GM06990 (cell line): ENCODE measurements around the gene ARL8B.
A peak's percentile ranks its signal among the peaks of the same experiment; 100 is the strongest.
"Not testable (repeated sequence)": the region's sequence is repeated elsewhere in the genome, so short reads cannot be mapped to it uniquely, and the experiment has no call there.

Experiments used
- DNase-seq: peaks from one replicate; pipeline ENCODE4 v3.0.0-alpha.2; 2011; ENCODE audit not compliant: insufficient read length; ENCODE audit errors: extremely low read depth
- H3K27me3 ChIP-seq: replicated peaks from 2 replicates; pipeline ENCODE4 v1.6.0; 2011; ENCODE audit warnings: low read length; ENCODE audit not compliant: control insufficient read depth, insufficient read depth
- H3K36me3 ChIP-seq: 2 replicates; pipeline ENCODE4 v1.5.1; 2011; ENCODE audit warnings: low read length; ENCODE audit not compliant: control insufficient read depth, insufficient read depth
- H3K4me3 ChIP-seq: replicated peaks from 2 replicates; pipeline ENCODE4 v1.5.1; 2011; ENCODE audit warnings: low read depth, mild to moderate bottlenecking, control low read depth, low read length
- TF ChIP-seq, protein P1 (sequence below): IDR thresholded peaks from 2 replicates; pipeline ENCODE4 v1.5.1; 2011; ENCODE audit warnings: low read length, control low read depth, mild to moderate bottlenecking, inconsistent platforms; ENCODE audit not compliant: insufficient read depth, poor library complexity, severe bottlenecking

ARL8B gene

GRCh38 chr3:5181469-5182141 lies 59.5 kb downstream of the ARL8B start:
- no peaks in the 10 kb centered on the region for H3K27me3 ChIP-seq
- peak; percentile 64 for DNase-seq
- no peak overlapping the region for H3K4me3 ChIP-seq
- H3K36me3 ChIP-seq, result peaks cover 2% of the 10 kb centered on the region
- TF ChIP-seq, protein P1, sequence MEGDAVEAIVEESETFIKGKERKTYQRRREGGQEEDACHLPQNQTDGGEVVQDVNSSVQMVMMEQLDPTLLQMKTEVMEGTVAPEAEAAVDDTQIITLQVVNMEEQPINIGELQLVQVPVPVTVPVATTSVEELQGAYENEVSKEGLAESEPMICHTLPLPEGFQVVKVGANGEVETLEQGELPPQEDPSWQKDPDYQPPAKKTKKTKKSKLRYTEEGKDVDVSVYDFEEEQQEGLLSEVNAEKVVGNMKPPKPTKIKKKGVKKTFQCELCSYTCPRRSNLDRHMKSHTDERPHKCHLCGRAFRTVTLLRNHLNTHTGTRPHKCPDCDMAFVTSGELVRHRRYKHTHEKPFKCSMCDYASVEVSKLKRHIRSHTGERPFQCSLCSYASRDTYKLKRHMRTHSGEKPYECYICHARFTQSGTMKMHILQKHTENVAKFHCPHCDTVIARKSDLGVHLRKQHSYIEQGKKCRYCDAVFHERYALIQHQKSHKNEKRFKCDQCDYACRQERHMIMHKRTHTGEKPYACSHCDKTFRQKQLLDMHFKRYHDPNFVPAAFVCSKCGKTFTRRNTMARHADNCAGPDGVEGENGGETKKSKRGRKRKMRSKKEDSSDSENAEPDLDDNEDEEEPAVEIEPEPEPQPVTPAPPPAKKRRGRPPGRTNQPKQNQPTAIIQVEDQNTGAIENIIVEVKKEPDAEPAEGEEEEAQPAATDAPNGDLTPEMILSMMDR, result no peak

GRCh38 chr3:5183714-5184113 lies 61.6 kb downstream of the ARL8B start:
- not testable (repeated sequence) for DNase-seq, H3K27me3 ChIP-seq, H3K36me3 ChIP-seq, H3K4me3 ChIP-seq

GRCh38 chr3:5184499-5184898 lies 62.4 kb downstream of the ARL8B start:
- no peaks in the 10 kb centered on the region for H3K27me3 ChIP-seq
- no peak for DNase-seq
- no peak overlapping the region for H3K4me3 ChIP-seq
- no peaks in the 10 kb centered on the region for H3K36me3 ChIP-seq
- TF ChIP-seq, protein P1, result no peak

- no peaks in the 10 kb centered on the region for H3K36me3 ChIP-seq
- no peaks in the 10 kb centered on the region for H3K27me3 ChIP-seq
- no peak for DNase-seq
- no peak overlapping the region; the same call in 1 of the 2 replicates for H3K4me3 ChIP-seq
- TF ChIP-seq, protein P1, result no peak
Observed at GRCh38 chr3:5185093-5185673, 63.1 kb downstream of the ARL8B start.

DNA sequence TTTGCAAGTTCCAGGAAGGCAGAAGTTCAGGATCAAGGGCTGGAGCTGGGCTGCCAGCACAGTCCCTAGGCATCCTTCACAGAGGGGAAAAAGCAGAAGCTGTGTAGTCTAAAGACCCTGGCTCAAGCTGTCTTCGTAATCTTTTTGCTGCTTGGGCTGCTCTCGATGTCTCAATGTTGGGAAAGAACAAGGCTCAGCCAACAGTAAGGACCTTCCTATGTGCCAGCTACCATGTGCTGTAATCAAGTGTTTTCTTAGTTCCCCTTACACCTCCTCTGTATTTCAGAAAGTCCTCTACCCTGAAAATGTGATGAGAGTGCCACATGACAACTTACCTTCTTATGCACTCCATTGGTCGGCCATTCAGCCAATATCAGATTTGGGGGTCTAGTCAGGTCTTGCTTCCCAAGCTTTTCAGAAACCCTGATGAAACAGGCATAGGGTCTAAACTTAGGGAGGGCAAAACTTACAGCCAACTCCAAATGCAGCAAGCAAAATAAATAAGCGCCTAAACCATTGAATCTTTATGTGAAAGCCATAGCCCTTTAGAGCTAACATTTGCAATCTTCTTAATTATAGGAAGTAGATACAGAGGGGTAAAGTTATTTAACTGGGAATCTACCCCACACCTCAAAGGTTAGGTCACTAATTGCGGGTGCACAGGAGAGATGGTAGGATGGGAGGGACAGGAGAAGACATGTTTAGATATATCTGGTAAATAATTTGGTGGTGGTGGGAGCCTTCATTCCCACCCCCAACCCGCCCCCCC lies 64.2 kb downstream of the ARL8B start:
- peak overlapping the region; percentile 73 for H3K4me3 ChIP-seq
- no peaks in the 10 kb centered on the region for H3K27me3 ChIP-seq
- TF ChIP-seq, protein P1, result no peak
- DNase-seq, result no peak
- H3K36me3 ChIP-seq, result no peaks in the 10 kb centered on the region

- H3K36me3 ChIP-seq, result no peaks in the 10 kb centered on the region
- H3K27me3 ChIP-seq, result no peaks in the 10 kb centered on the region
- TF ChIP-seq, protein P1, result no peak
- DNase-seq, result no peak
- H3K4me3 ChIP-seq, result peak overlapping the region; percentile 73
Observed at GRCh38 chr3:5186858-5187155, 64.7 kb downstream of the ARL8B start.
